Spleen (tissue), 11 donors: ENCODE results near the gene MEGF6. TPM values are rescaled to one million over a fixed set of nuclear protein-coding genes. Genes with fewer than 3 reads are reported as not detected.

Experiments
- DNase-seq: peaks from one replicate; pipeline ENCODE4 v3.0.0-alpha.2; 2020
- H3K27ac ChIP-seq, 8 donors: fragments of 200-600 bp; sonication (generic) in 7 of 8; 1 replicate in 4 of 8; 2 replicates in 4 of 8; pipeline versions ENCODE4 v1.5.0 to v1.8.0; 2016 to 2021; ENCODE audit warnings: inconsistent platforms in 4 of 8, mild to moderate bottlenecking in 4 of 8, moderate library complexity in 1 of 8
- H3K27me3 ChIP-seq, 7 donors: fragments of 200-600 bp; sonication (generic) in 6 of 7; replicated peaks in 1 of 7; 1 replicate in 4 of 7; 2 replicates in 3 of 7; pipeline versions ENCODE4 v1.5.0 to v1.8.0; 2016 to 2021; ENCODE audit warnings: inconsistent platforms in 3 of 7, mild to moderate bottlenecking in 1 of 7
- H3K36me3 ChIP-seq, 6 donors: fragments of 200-600 bp; sonication (generic) in 5 of 6; 1 replicate in 4 of 6; 2 replicates in 2 of 6; pipeline versions ENCODE4 v1.5.0 to v1.8.0; 2016 to 2021; ENCODE audit warnings: inconsistent platforms in 2 of 6
- H3K4me1 ChIP-seq, 6 donors: fragments of 200-600 bp; sonication (generic) in 5 of 6; 1 replicate in 3 of 6; 2 replicates in 3 of 6; pipeline versions ENCODE4 v1.5.0 to v1.8.0; 2016 to 2021; ENCODE audit warnings: inconsistent platforms in 3 of 6
- H3K4me3 ChIP-seq, 8 donors: fragments of 200-600 bp; sonication (generic) in 7 of 8; 1 replicate in 4 of 8; 2 replicates in 4 of 8; pipeline versions ENCODE4 v1.5.0 to v1.8.0; 2016 to 2021; ENCODE audit warnings: inconsistent platforms in 4 of 8, mild to moderate bottlenecking in 4 of 8, moderate library complexity in 2 of 8
- H3K9me3 ChIP-seq, 8 donors: fragments of 200-600 bp; sonication (generic) in 7 of 8; 1 replicate in 4 of 8; 2 replicates in 4 of 8; pipeline versions ENCODE4 v1.5.0 to v1.8.0; 2016 to 2021; ENCODE audit warnings: inconsistent platforms in 4 of 8
- POLR2A ChIP-seq, 3 donors: fragments of 450-650 bp; IDR thresholded peaks; one replicate each; pipeline ENCODE4 v1.5.1; 2017; ENCODE audit warnings: antibody characterized with exemption in 3 of 3, mild to moderate bottlenecking in 1 of 3
- POLR2AphosphoS5 ChIP-seq, 3 donors: sonication (generic); formaldehyde crosslinking; IDR thresholded peaks; one replicate each; pipeline ENCODE4 v1.5.1; 2017; ENCODE audit warnings: antibody characterized with exemption in 3 of 3
- WGBS, 5 donors: extraction: QIAGEN DNeasy Blood & Tissue Kit in 3 of 5; methylation state at CpG; one replicate each; pipeline versions ENCODE4 v1.1.5 to v1.1.7; 2013 to 2018; 5-methylcytosine and 5-hydroxymethylcytosine counted together
- intact Hi-C: fragments of 100-400 bp; cut with DNase I; formaldehyde crosslinking; loops from one replicate; pipeline ENCODE4 v1.15.0; 2023; ENCODE audit warnings: low total_unique reads
- polyA plus RNA-seq, 3 donors: library from polyadenylated mRNA; stranded (reverse); fragments of 200-250 nt; gene quantifications; one replicate each; pipeline ENCODE4 v1.2.1, GENCODE V29; 2013
- total RNA-seq, 7 donors: library from RNA; depleted of rRNA in 3 of 7; stranded (reverse); fragments of >200 nt in 3 of 7; fragmentation: NEBNext Ultra II Directional in 4 of 7; extraction: Animal tissue kit (Norgen Biotek cat#: 25700) in 4 of 7; gene quantifications; one replicate each; pipeline versions ENCODE4 v1.1.0 to v1.2.1, GENCODE V29; 2016 to 2021
- TF ChIP-seq, protein P1 (sequence below), 11 experiments: fragments of 200-600 bp in 7 of 11; fragments of 450-650 bp in 4 of 11; sonication (generic) in 4 of 11; IDR thresholded peaks in 8 of 11; conservative IDR thresholded peaks in 3 of 11; 1 replicate in 7 of 11; 2 replicates in 4 of 11; pipeline versions ENCODE4 v1.4.0 to v1.8.0; 2016 to 2021; ENCODE audit warnings: antibody characterized with exemption in 11 of 11, inconsistent platforms in 4 of 11, mild to moderate bottlenecking in 1 of 11
- donor health status: healthy with polysubstance abuse.
- donor health status: DM: no; HTN: no; CAD: no; lungs with moderate emphysema.
- donor health status: DM: no; HTN: no; CAD: no.
- donor health status: Bipolar disorder and iron deficiency.
- donor health status: healthy.
- donor health status: DM: no; HTN: no; CAD: no.
- donor health status: DM: yes; HTN: yes; CAD: no.

MEGF6 gene
- total and polyA plus RNA-seq, 10 donors, result 8.7 to 39.5 (median 20.3) TPM

DNA sequence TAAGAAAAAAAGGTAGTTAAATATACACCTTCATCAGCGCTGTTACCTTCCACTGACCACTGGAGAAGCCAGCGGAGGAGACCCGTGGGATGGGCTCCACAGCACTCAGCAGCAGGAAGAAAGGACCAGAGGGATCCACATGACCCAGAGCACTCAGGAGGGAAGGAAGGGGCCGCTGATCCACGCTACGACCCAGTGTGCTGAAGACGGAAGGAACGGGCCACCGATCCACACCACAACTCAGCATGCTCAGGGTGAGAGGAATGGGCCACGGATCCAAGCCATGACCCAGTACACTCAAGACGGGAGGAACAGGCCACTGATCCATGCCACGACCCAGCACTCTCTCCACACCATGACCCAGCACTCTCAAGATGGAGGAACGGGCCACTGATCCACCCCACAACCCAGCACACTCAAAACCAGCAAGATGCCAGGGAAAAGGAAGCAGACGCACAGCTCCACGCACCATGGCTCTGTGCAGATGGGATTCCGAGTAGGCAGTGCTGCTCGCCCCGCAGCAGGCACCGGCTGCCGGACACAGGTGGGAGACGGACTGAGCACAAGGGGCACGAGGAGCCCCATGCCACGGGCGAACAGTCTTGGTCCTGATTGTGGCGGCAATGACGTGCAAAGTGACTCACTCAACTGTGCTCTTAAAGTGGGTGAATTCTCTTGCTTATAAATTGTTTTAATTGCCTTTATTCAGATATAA, 29.9 kb upstream of the MEGF6 start:
- TF ChIP-seq POLR2A (IDR thresholded peaks at IDR 0.05) (no peak), POLR2AphosphoS5 (IDR thresholded peaks at IDR 0.05) (no peak)
- TF ChIP-seq, protein P1, sequence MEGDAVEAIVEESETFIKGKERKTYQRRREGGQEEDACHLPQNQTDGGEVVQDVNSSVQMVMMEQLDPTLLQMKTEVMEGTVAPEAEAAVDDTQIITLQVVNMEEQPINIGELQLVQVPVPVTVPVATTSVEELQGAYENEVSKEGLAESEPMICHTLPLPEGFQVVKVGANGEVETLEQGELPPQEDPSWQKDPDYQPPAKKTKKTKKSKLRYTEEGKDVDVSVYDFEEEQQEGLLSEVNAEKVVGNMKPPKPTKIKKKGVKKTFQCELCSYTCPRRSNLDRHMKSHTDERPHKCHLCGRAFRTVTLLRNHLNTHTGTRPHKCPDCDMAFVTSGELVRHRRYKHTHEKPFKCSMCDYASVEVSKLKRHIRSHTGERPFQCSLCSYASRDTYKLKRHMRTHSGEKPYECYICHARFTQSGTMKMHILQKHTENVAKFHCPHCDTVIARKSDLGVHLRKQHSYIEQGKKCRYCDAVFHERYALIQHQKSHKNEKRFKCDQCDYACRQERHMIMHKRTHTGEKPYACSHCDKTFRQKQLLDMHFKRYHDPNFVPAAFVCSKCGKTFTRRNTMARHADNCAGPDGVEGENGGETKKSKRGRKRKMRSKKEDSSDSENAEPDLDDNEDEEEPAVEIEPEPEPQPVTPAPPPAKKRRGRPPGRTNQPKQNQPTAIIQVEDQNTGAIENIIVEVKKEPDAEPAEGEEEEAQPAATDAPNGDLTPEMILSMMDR (IDR thresholded peaks at IDR 0.05 in 8 of 11, conservative IDR thresholded peaks at IDR 0.05 in 3 of 11), result no peak
- peak; percentile 48 for DNase-seq
- WGBS, 5 donors, result 93 to 98% (median 95%) methylated on average over 25 to 26 of the region's 26 CpGs

DNA sequence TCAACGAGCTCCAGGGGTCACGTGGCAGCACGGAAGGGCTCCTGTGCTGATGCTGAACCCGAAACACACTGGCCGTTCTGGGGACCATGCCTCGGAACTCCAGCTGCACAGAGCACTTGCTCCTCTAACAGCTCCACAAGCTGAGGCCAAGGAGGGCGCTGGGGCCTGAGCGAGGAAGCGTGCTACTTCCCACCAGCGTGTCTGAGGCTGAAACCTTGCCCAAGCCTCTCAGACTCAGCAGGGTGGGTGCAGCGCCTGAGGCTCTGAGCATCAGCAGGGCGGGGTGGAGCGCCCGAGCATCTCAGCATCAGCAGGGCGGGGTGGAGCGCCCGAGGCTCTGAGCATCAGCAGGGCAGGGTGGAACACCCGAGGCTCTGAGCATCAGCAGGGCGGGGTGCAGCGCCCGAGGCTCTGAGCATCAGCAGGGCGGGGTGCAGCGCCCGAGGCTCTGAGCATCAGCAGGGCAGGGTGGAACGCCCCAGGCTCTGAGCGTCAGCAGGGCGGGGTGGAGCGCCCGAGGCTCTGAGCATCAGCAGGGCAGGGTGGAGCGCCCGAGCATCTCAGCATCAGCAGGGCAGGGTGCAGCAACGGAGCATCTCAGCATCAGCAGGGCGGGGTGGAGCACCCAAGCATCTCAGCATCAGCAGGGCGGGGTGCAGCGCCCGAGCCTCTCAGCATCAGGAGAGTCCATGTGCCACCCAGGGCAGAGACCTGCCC, 29.0 kb upstream of the MEGF6 start:
- H3K36me3 ChIP-seq, result peaks cover 0 to 94% (median 65%) of the 10 kb centered on the region in 6 donors

More for the DNA sequence above, 29.9 kb upstream of the MEGF6 start:
- Histone ChIP-seq H3K9me3 (no peaks in the 10 kb centered on the region), H3K27ac (no peak overlapping the region), H3K27me3 (no peaks in the 10 kb centered on the region), H3K36me3 (peaks cover 0 to 94% (median 64%) of the 10 kb centered on the region in 6 donors), H3K4me1 (no peaks in the 10 kb centered on the region), H3K4me3 (no peak overlapping the region)
- intact Hi-C loops, result no loop called here

DNA sequence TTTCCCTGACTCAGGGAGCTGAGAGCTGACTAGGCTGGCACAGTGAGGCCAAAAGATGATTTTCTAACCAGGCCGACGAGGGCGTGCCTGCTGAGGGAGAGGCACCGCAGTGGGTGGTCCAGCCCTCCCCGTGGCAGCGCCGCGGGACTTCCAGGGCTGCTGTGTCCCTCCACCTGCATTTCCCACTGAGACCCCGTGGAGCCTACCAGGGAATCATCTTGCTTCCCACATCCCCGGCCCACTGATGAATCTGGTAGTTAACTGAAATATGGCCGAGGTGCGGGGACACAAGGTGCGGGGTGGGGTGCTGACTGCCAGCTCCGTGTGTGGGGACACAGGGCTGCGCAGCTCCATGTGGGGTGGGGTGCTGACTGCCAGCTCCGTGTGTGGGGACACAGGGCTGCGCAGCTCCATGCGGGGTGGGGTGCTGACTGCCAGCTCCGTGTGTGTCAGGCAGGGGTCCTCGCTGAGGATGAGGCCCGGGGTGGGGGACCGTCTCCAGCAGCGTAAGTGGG, 28.1 kb upstream of the MEGF6 start:
- WGBS, 5 donors, result 95 to 97% (median 96%) methylated on average over 23 of the region's 23 CpGs
- peaks cover 0 to 94% (median 67%) of the 10 kb centered on the region in 6 donors for H3K36me3 ChIP-seq
- peak; percentile 56 for DNase-seq
- H3K27ac ChIP-seq, result no peak overlapping the region
- no peaks in the 10 kb centered on the region for H3K27me3 ChIP-seq
- H3K4me3 ChIP-seq, result no peak overlapping the region
- no peak for TF ChIP-seq POLR2A (IDR thresholded peaks at IDR 0.05)
- no peak for TF ChIP-seq POLR2AphosphoS5 (IDR thresholded peaks at IDR 0.05)
- TF ChIP-seq, protein P1 (IDR thresholded peaks at IDR 0.05 in 8 of 11, conservative IDR thresholded peaks at IDR 0.05 in 3 of 11), result no peak
- H3K9me3 ChIP-seq, result no peaks in the 10 kb centered on the region
- no peaks in the 10 kb centered on the region for H3K4me1 ChIP-seq
- intact Hi-C loops, result no loop called here

More for the DNA sequence above, 29.0 kb upstream of the MEGF6 start:
- Histone ChIP-seq H3K27me3 (no peaks in the 10 kb centered on the region), H3K27ac (no peak overlapping the region), H3K9me3 (no peaks in the 10 kb centered on the region), H3K4me1 (no peaks in the 10 kb centered on the region), H3K4me3 (no peak overlapping the region)
- no peak for TF ChIP-seq POLR2A (IDR thresholded peaks at IDR 0.05)
- TF ChIP-seq POLR2AphosphoS5 (IDR thresholded peaks at IDR 0.05), result no peak
- TF ChIP-seq, protein P1 (IDR thresholded peaks at IDR 0.05 in 8 of 11, conservative IDR thresholded peaks at IDR 0.05 in 3 of 11), result no peak
- intact Hi-C loops, result no loop called here
- peak; percentile 54 for DNase-seq
- 87 to 93% (median 91%) methylated on average over 28 to 36 of the region's 36 CpGs for WGBS, 5 donors

DNA sequence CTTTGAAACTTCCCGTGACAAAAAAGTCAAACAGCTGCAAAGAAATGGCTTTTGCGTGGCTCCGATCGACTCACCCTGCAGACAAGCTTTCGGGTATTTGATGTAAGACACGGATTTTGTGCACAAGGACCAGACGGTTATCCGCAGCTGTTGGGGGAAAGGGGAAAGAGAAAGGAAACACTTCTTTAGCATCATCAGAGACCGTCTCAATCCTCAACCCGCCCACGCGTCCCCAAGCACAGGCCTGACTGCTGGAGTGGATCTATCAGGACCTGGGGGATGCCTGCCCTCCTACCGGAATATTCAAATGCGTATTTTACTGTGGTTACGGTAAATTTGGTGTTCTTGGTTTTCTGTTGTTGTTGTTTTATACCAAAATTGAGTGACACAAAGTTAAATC, 27.4 kb upstream of the MEGF6 start:
- no peaks in the 10 kb centered on the region for H3K27me3 ChIP-seq
- no peak overlapping the region for H3K27ac ChIP-seq
- peaks cover 0 to 99% (median 75%) of the 10 kb centered on the region in 6 donors for H3K36me3 ChIP-seq
- 90 to 94% (median 91%) methylated on average over 15 of the region's 15 CpGs for WGBS, 5 donors
- TF ChIP-seq POLR2A (IDR thresholded peaks at IDR 0.05) (no peak), POLR2AphosphoS5 (IDR thresholded peaks at IDR 0.05) (no peak)
- TF ChIP-seq, protein P1 (IDR thresholded peaks at IDR 0.05 in 8 of 11, conservative IDR thresholded peaks at IDR 0.05 in 3 of 11), result no peak
- peak; percentile 20 for DNase-seq
- no peaks in the 10 kb centered on the region for H3K4me1 ChIP-seq
- intact Hi-C loops, result no loop called here
- H3K4me3 ChIP-seq, result no peak overlapping the region
- no peaks in the 10 kb centered on the region for H3K9me3 ChIP-seq
